CD4-positive, alpha-beta T cell (primary cell): ENCODE results near the gene PTPRK. TPM values are rescaled to one million over a fixed set of nuclear protein-coding genes. Genes with fewer than 3 reads are reported as not detected.

Experiments
- ATAC-seq: fragments of 200-7000 bp; cut with Tn5 transposase; one replicate; pipeline ENCODE4 v1.10.0; 2022; ENCODE audit warnings: mild to moderate bottlenecking; ENCODE audit not compliant: poor library complexity
- CTCF ChIA-PET: fragments of 350-600 bp; sonication (Branson Sonifier 250); formaldehyde crosslinking; loops from one replicate; lab custom pipeline; 2021; ENCODE audit warnings: antibody characterized with exemption, inconsistent platforms; lab: Charles Lee
- POLR2A ChIA-PET: fragments of 350-600 bp; sonication (Branson Sonifier 250); formaldehyde crosslinking; loops from one replicate; lab custom pipeline; 2021; ENCODE audit warnings: antibody characterized with exemption, inconsistent platforms; lab: Charles Lee
- DNase-seq, 14 experiments: peaks; one replicate each; pipeline ENCODE4 v3.0.0-alpha.2; 2013 to 2020; ENCODE audit warnings: mixed read lengths in 2 of 14
- H3K27ac ChIP-seq, 2 donors: one replicate each; pipeline versions ENCODE4 v1.5.1 to v1.7.0; 2013; ENCODE audit warnings: low read length in 2 of 2, low read depth in 1 of 2, mild to moderate bottlenecking in 1 of 2
- H3K27me3 ChIP-seq, 2 experiments: 1 replicate in 1 of 2; 2 replicates in 1 of 2; pipeline versions ENCODE4 v1.6.1 to v1.7.0; 2013; ENCODE audit warnings: low read length in 2 of 2, control low read depth in 1 of 2, mild to moderate bottlenecking in 1 of 2, moderate library complexity in 1 of 2; ENCODE audit not compliant: insufficient read depth in 2 of 2, control insufficient read depth in 1 of 2
- H3K36me3 ChIP-seq: one replicate; pipeline ENCODE4 v1.6.1; 2013; ENCODE audit warnings: low read length, control low read depth; ENCODE audit not compliant: insufficient read depth
- H3K4me1 ChIP-seq: one replicate; pipeline ENCODE4 v1.6.1; 2013; ENCODE audit warnings: low read length, control low read depth; ENCODE audit not compliant: insufficient read depth
- H3K4me3 ChIP-seq: one replicate; pipeline ENCODE4 v1.5.1; 2013; ENCODE audit warnings: mild to moderate bottlenecking, low read length, moderate library complexity
- H3K9me3 ChIP-seq, 2 experiments: 1 replicate in 1 of 2; 2 replicates in 1 of 2; pipeline versions ENCODE4 v1.6.1 to v1.7.0; 2013; ENCODE audit warnings: low read length in 2 of 2, mild to moderate bottlenecking in 2 of 2, control low read depth in 1 of 2, moderate library complexity in 1 of 2; ENCODE audit not compliant: control insufficient read depth in 1 of 2, insufficient read depth in 1 of 2
- H3K27ac Mint-ChIP-seq: one replicate; pipeline ENCODE4 v1.8.0; 2020; ENCODE audit warnings: mixed read lengths
- H3K27me3 Mint-ChIP-seq: one replicate; pipeline ENCODE4 v1.8.0; 2021; ENCODE audit warnings: mixed read lengths
- H3K36me3 Mint-ChIP-seq: one replicate; pipeline ENCODE4 v1.8.0; 2021; ENCODE audit warnings: low read depth, mixed read lengths
- H3K4me1 Mint-ChIP-seq: one replicate; pipeline ENCODE4 v1.8.0; 2021; ENCODE audit warnings: low read depth, mixed read lengths
- H3K4me3 Mint-ChIP-seq: one replicate; pipeline ENCODE4 v1.8.0; 2020; ENCODE audit warnings: mild to moderate bottlenecking, mixed read lengths
- H3K9me3 Mint-ChIP-seq: one replicate; pipeline ENCODE4 v1.8.0; 2020; ENCODE audit warnings: mixed read lengths
- CTCF ChIP-seq: fragments of 200-600 bp; IDR thresholded peaks from one replicate; pipeline ENCODE4 v1.8.0; 2022; ENCODE audit warnings: antibody characterized with exemption, mild to moderate bottlenecking
- intact Hi-C, 2 experiments: fragments of 100-400 bp; cut with DNase I in 1 of 2; cut with micrococcal nuclease in 1 of 2; formaldehyde crosslinking; loops; one replicate each; pipeline versions ENCODE4 v1.15.1 to v1.9.0; 2023 to 2025; cut with DNase I, micrococcal nuclease
- total RNA-seq, 174 experiments: library from RNA in 2 of 174; stranded (reverse) in 2 of 174; gene quantifications; one replicate each; pipeline ENCODE4 v1.2.3 and lab custom pipeline; 2021 to 2026

Gene PTPRK
- total RNA-seq, 2 experiments from 2014 or later, result 8.4 to 10.3 TPM

GRCh38 chr6:128249429-128249828, 271.0 kb downstream of the PTPRK start:
- DNase-seq, result no peak
- H3K27ac Mint-ChIP-seq, result no peak overlapping the region
- Histone ChIP-seq H3K27ac (no peak overlapping the region), H3K4me3 (no peak overlapping the region), H3K36me3 (no peaks in the 10 kb centered on the region), H3K27me3 (no peaks in the 10 kb centered on the region), H3K9me3 (no peaks in the 10 kb centered on the region), H3K4me1 (no peaks in the 10 kb centered on the region)
- H3K4me3 Mint-ChIP-seq, result no peak overlapping the region
- H3K36me3 Mint-ChIP-seq, result no peaks in the 10 kb centered on the region
- POLR2A ChIA-PET, result no interaction called here
- intact Hi-C loops, result no loop called here
- no peaks in the 10 kb centered on the region for H3K9me3 Mint-ChIP-seq
- no peaks in the 10 kb centered on the region for H3K27me3 Mint-ChIP-seq
- CTCF ChIA-PET, result no interaction called here
- H3K4me1 Mint-ChIP-seq, result peaks cover 14% of the 10 kb centered on the region
- TF ChIP-seq CTCF, result no peak
- no peak for ATAC-seq

GRCh38 chr6:128246472-128247260, 273.7 kb downstream of the PTPRK start:
- H3K4me3 ChIP-seq, result no peak overlapping the region
- CTCF ChIA-PET, result no interaction called here
- no peaks in the 10 kb centered on the region for H3K9me3 ChIP-seq
- H3K27ac ChIP-seq, result no peak overlapping the region
- H3K4me1 Mint-ChIP-seq, result no peaks in the 10 kb centered on the region
- TF ChIP-seq CTCF, result no peak
- DNase-seq (no peak), ATAC-seq (no peak)
- intact Hi-C loops, result no loop called here
- no peaks in the 10 kb centered on the region for H3K4me1 ChIP-seq
- H3K36me3 ChIP-seq, result no peaks in the 10 kb centered on the region
- H3K36me3 Mint-ChIP-seq, result no peaks in the 10 kb centered on the region
- no peak overlapping the region for H3K4me3 Mint-ChIP-seq
- no peaks in the 10 kb centered on the region for H3K27me3 ChIP-seq
- H3K27me3 Mint-ChIP-seq, result no peaks in the 10 kb centered on the region
- H3K27ac Mint-ChIP-seq, result no peak overlapping the region
- H3K9me3 Mint-ChIP-seq, result no peaks in the 10 kb centered on the region
- POLR2A ChIA-PET, result interaction anchor here (0.6 kb wide), 1 partner anchor 14 kb away, joined by 5 read pairs; no protein-coding TSS in a partner anchor

- no peak overlapping the region for H3K4me3 Mint-ChIP-seq
- H3K4me1 ChIP-seq, result no peaks in the 10 kb centered on the region
- no peak overlapping the region for H3K27ac ChIP-seq
- H3K27me3 ChIP-seq, result no peaks in the 10 kb centered on the region
- H3K9me3 Mint-ChIP-seq, result no peaks in the 10 kb centered on the region
- H3K4me1 Mint-ChIP-seq, result peaks cover 6% of the 10 kb centered on the region
- TF ChIP-seq CTCF, result no peak
- H3K27ac Mint-ChIP-seq, result no peak overlapping the region
- H3K27me3 Mint-ChIP-seq, result no peaks in the 10 kb centered on the region
- POLR2A ChIA-PET, result no interaction called here
- no peak for ATAC-seq
- no peaks in the 10 kb centered on the region for H3K36me3 Mint-ChIP-seq
- no peak overlapping the region for H3K4me3 ChIP-seq
- no peak for DNase-seq
- intact Hi-C loops, result no loop called here
- H3K36me3 ChIP-seq, result no peaks in the 10 kb centered on the region
- H3K9me3 ChIP-seq, result no peaks in the 10 kb centered on the region
- CTCF ChIA-PET, result interaction anchor here (1.1 kb wide), 1 partner anchor 13 kb away, joined by 3 read pairs; no protein-coding TSS in a partner anchor
Measured at GRCh38 chr6:128244751-128245405, 275.5 kb downstream of the PTPRK start.
